ENCODE results near the gene PPP2R5C.

The PPP2R5C gene

GRCh38 chr14:101737414-101738339, 23.8 kb upstream of the PPP2R5C start:
- TF ChIP-seq ZBTB7A (IDR thresholded peaks at IDR 0.05; ENCODE audit: low read depth) (no peak), YY1 (IDR thresholded peaks at IDR 0.05; ENCODE audit: low read depth) (no peak), EP300 (IDR thresholded peaks at IDR 0.05; ENCODE audit: borderline replicate concordance) (no peak), TCF12 (IDR thresholded peaks at IDR 0.05; ENCODE audit: low read depth) (no peak), USF1 (IDR thresholded peaks at IDR 0.05) (no peak), CREB1 (IDR thresholded peaks at IDR 0.05; ENCODE audit: low read depth) (no peak), FOXM1 (IDR thresholded peaks at IDR 0.05; ENCODE audit: borderline replicate concordance, low read depth) (no peak), TEAD4 (IDR thresholded peaks at IDR 0.05) (no peak), EGR1 (IDR thresholded peaks at IDR 0.05) (no peak)
- TF ChIP-seq, protein P1, sequence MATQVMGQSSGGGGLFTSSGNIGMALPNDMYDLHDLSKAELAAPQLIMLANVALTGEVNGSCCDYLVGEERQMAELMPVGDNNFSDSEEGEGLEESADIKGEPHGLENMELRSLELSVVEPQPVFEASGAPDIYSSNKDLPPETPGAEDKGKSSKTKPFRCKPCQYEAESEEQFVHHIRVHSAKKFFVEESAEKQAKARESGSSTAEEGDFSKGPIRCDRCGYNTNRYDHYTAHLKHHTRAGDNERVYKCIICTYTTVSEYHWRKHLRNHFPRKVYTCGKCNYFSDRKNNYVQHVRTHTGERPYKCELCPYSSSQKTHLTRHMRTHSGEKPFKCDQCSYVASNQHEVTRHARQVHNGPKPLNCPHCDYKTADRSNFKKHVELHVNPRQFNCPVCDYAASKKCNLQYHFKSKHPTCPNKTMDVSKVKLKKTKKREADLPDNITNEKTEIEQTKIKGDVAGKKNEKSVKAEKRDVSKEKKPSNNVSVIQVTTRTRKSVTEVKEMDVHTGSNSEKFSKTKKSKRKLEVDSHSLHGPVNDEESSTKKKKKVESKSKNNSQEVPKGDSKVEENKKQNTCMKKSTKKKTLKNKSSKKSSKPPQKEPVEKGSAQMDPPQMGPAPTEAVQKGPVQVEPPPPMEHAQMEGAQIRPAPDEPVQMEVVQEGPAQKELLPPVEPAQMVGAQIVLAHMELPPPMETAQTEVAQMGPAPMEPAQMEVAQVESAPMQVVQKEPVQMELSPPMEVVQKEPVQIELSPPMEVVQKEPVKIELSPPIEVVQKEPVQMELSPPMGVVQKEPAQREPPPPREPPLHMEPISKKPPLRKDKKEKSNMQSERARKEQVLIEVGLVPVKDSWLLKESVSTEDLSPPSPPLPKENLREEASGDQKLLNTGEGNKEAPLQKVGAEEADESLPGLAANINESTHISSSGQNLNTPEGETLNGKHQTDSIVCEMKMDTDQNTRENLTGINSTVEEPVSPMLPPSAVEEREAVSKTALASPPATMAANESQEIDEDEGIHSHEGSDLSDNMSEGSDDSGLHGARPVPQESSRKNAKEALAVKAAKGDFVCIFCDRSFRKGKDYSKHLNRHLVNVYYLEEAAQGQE (IDR thresholded peaks at IDR 0.05; ENCODE audit: low read depth): no peak
- TF ChIP-seq, protein P2, sequence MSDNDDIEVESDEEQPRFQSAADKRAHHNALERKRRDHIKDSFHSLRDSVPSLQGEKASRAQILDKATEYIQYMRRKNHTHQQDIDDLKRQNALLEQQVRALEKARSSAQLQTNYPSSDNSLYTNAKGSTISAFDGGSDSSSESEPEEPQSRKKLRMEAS (IDR thresholded peaks at IDR 0.05): no peak

GRCh38 chr14:101738703-101739320, 22.7 kb upstream of the PPP2R5C start:
- TF ChIP-seq, protein P2 (IDR thresholded peaks at IDR 0.05): no peak
- no peak for TF ChIP-seq CEBPB (IDR thresholded peaks at IDR 0.05)
- TF ChIP-seq ZBTB7A (IDR thresholded peaks at IDR 0.05; ENCODE audit: low read depth): no peak
- no peak for TF ChIP-seq NFIC (IDR thresholded peaks at IDR 0.05)
- TF ChIP-seq RAD21 (IDR thresholded peaks at IDR 0.05; ENCODE audit: low read depth): no peak
- TF ChIP-seq CREB1 (IDR thresholded peaks at IDR 0.05; ENCODE audit: low read depth): no peak
- no peak for TF ChIP-seq TCF12 (IDR thresholded peaks at IDR 0.05; ENCODE audit: low read depth)
- no peak for TF ChIP-seq FOXM1 (IDR thresholded peaks at IDR 0.05; ENCODE audit: borderline replicate concordance, low read depth)
- no peak for TF ChIP-seq EP300 (IDR thresholded peaks at IDR 0.05; ENCODE audit: borderline replicate concordance)
- TF ChIP-seq EGR1 (IDR thresholded peaks at IDR 0.05): no peak
- no peak for TF ChIP-seq TAF1 (IDR thresholded peaks at IDR 0.05; ENCODE audit: low read depth)
- TF ChIP-seq, protein P1 (IDR thresholded peaks at IDR 0.05; ENCODE audit: low read depth): no peak
- TF ChIP-seq USF1 (IDR thresholded peaks at IDR 0.05): no peak
- no peak for TF ChIP-seq TEAD4 (IDR thresholded peaks at IDR 0.05)
- TF ChIP-seq YY1 (IDR thresholded peaks at IDR 0.05; ENCODE audit: low read depth): no peak

DNA sequence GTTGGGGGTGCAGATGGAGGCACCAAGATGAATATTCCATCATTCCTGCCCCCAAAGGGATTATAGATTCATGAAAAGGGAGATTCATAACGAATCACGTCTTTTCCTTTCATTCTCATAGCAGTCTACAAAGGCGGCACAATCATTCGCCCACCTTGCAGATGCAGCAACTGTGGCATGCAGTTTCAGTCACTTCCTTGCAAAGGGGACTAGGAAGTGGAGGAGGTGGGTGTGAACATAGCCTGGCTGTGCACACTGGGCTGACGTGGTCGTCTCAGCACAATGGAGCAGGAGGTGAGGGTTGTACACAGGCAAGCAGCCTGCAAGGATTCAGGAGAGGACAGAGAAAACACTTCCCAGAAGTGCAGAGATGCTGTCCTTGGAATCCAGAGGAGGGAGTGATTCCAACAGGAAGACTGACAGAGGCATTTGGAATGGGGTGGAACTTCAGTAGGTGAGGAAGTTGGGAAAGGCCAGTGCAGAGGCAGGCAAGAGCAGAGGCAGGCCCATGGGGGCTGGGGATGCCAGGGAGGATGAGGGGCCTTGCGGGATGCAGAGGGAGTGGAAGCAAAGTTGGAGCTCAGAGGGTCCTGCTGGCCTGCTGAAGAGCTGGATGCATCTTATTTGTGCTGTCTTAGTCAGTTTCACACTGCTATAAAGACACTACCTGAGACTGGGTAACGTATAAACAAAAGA, 21.9 kb upstream of the PPP2R5C start:
- TF ChIP-seq CEBPB (IDR thresholded peaks at IDR 0.05): no peak

GRCh38 chr14:101740981-101741380, 20.5 kb upstream of the PPP2R5C start:
- TF ChIP-seq TCF12 (IDR thresholded peaks at IDR 0.05; ENCODE audit: low read depth): no peak

DNA sequence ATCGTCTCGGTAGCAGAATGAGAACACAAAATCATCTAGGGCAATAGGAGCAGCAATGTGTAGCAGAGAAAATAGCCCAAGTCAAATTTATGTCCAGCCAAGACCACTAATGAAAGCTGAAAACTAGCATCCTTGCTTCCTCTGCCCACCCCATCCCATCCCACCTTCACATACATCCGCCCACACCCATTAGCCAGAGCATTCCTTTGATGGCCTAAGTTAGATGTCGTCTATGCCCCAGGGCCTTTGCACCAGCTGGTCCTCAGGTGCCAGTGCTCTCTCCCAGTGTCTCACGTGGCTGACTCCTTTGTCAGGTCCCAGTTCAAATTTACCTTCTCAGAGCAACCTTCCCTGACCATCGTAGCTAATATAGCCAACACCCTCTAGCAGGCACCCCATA, 17.8 kb upstream of the PPP2R5C start:
- TF ChIP-seq NFIC (IDR thresholded peaks at IDR 0.05) (no peak), USF1 (IDR thresholded peaks at IDR 0.05) (no peak), ZBTB7A (IDR thresholded peaks at IDR 0.05; ENCODE audit: low read depth) (no peak), FOXM1 (IDR thresholded peaks at IDR 0.05; ENCODE audit: borderline replicate concordance, low read depth) (no peak), YY1 (IDR thresholded peaks at IDR 0.05; ENCODE audit: low read depth) (no peak), TAF1 (IDR thresholded peaks at IDR 0.05; ENCODE audit: low read depth) (no peak), RAD21 (IDR thresholded peaks at IDR 0.05; ENCODE audit: low read depth) (no peak), EP300 (IDR thresholded peaks at IDR 0.05; ENCODE audit: borderline replicate concordance) (no peak), CEBPB (IDR thresholded peaks at IDR 0.05) (no peak), TEAD4 (IDR thresholded peaks at IDR 0.05) (no peak), CREB1 (IDR thresholded peaks at IDR 0.05; ENCODE audit: low read depth) (no peak), EGR1 (IDR thresholded peaks at IDR 0.05) (no peak)
- TF ChIP-seq, protein P1 (IDR thresholded peaks at IDR 0.05; ENCODE audit: low read depth): no peak
- TF ChIP-seq, protein P2 (IDR thresholded peaks at IDR 0.05): no peak
